GM06990 (cell line): ENCODE results near the gene TMPRSS11E.

Experiments
- DNase-seq: peaks from one replicate; pipeline ENCODE4 v3.0.0-alpha.2; 2011; ENCODE audit not compliant: insufficient read length; ENCODE audit errors: extremely low read depth
- H3K27me3 ChIP-seq: replicated peaks from 2 replicates; pipeline ENCODE4 v1.6.0; 2011; ENCODE audit warnings: low read length; ENCODE audit not compliant: control insufficient read depth, insufficient read depth
- H3K36me3 ChIP-seq: 2 replicates; pipeline ENCODE4 v1.5.1; 2011; ENCODE audit warnings: low read length; ENCODE audit not compliant: control insufficient read depth, insufficient read depth
- H3K4me3 ChIP-seq: replicated peaks from 2 replicates; pipeline ENCODE4 v1.5.1; 2011; ENCODE audit warnings: low read depth, mild to moderate bottlenecking, control low read depth, low read length
- CTCF ChIP-seq: IDR thresholded peaks from 2 replicates; pipeline ENCODE4 v1.5.1; 2011; ENCODE audit warnings: low read length, control low read depth, mild to moderate bottlenecking, inconsistent platforms; ENCODE audit not compliant: insufficient read depth, poor library complexity, severe bottlenecking

TMPRSS11E gene

GRCh38 chr4:68430337-68430736, 16.9 kb upstream of the TMPRSS11E start:
- Histone ChIP-seq H3K27me3 (no peaks in the 10 kb centered on the region), H3K4me3 (no peak overlapping the region), H3K36me3 (no peaks in the 10 kb centered on the region)
- TF ChIP-seq CTCF = no peak
- no peak for DNase-seq

- H3K4me3 ChIP-seq = no peak overlapping the region
- H3K27me3 ChIP-seq = no peaks in the 10 kb centered on the region
- TF ChIP-seq CTCF = no peak
- H3K36me3 ChIP-seq = no peaks in the 10 kb centered on the region
- no peak for DNase-seq
Measured at GRCh38 chr4:68432320-68432719, 14.9 kb upstream of the TMPRSS11E start.

GRCh38 chr4:68433582-68433981, 13.7 kb upstream of the TMPRSS11E start:
- no peak for DNase-seq
- TF ChIP-seq CTCF = no peak
- H3K36me3 ChIP-seq = no peaks in the 10 kb centered on the region
- H3K27me3 ChIP-seq = no peaks in the 10 kb centered on the region
- H3K4me3 ChIP-seq = no peak overlapping the region

- no peak for TF ChIP-seq CTCF
- Histone ChIP-seq H3K36me3 (no peaks in the 10 kb centered on the region), H3K27me3 (no peaks in the 10 kb centered on the region), H3K4me3 (no peak overlapping the region)
- DNase-seq = no peak
Measured at GRCh38 chr4:68434277-68434676, 13.0 kb upstream of the TMPRSS11E start.

GRCh38 chr4:68434836-68435235, 12.4 kb upstream of the TMPRSS11E start:
- no peaks in the 10 kb centered on the region for H3K36me3 ChIP-seq
- H3K4me3 ChIP-seq = no peak overlapping the region
- TF ChIP-seq CTCF = no peak
- no peak for DNase-seq
- no peaks in the 10 kb centered on the region for H3K27me3 ChIP-seq

GRCh38 chr4:68445111-68445510, 2.2 kb upstream of the TMPRSS11E start:
- no peaks in the 10 kb centered on the region for H3K36me3 ChIP-seq
- no peak overlapping the region for H3K4me3 ChIP-seq
- DNase-seq = no peak
- TF ChIP-seq CTCF = no peak
- H3K27me3 ChIP-seq = no peaks in the 10 kb centered on the region
